OCI-LY7 (cell line): ENCODE results near the gene ARL14EP.

Experiments
- CTCF ChIP-seq: fragments of 200-600 bp; sonication (generic); conservative IDR thresholded peaks from 2 replicates; pipeline ENCODE4 v1.5.1; 2014; ENCODE audit warnings: mild to moderate bottlenecking, antibody characterized with exemption, low read length, moderate library complexity, mixed read lengths
- EZH2phosphoT487 ChIP-seq: fragments of 200-600 bp; sonication (generic); IDR thresholded peaks from 2 replicates; pipeline ENCODE4 v1.6.1; 2018; ENCODE audit warnings: low read depth, borderline replicate concordance, mild to moderate bottlenecking, mixed run types, antibody characterized with exemption, low read length, moderate library complexity, mixed read lengths

GRCh38 chr11:30346068-30346688 is 23.3 kb downstream of the ARL14EP start:
- peak; percentile 84 for TF ChIP-seq CTCF
- no peak for TF ChIP-seq EZH2phosphoT487
